B cell (primary cell): Measurements from ENCODE around the gene MEIS2. TPM values are rescaled to one million over a fixed set of nuclear protein-coding genes. Genes with fewer than 3 reads are reported as not detected.

Source experiments
- ATAC-seq: fragments of 200-7000 bp; cut with Tn5 transposase; one replicate; pipeline ENCODE4 v1.10.0; 2021; ENCODE audit warnings: low read depth, mild to moderate bottlenecking, moderate number of reproducible peaks, moderate library complexity
- CTCF ChIA-PET: fragments of 350-600 bp; sonication (Branson Sonifier 250); formaldehyde crosslinking; loops from one replicate; lab custom pipeline; 2021; ENCODE audit warnings: antibody characterized with exemption, inconsistent platforms; lab: Charles Lee
- POLR2A ChIA-PET: fragments of 350-600 bp; sonication (Branson Sonifier 250); formaldehyde crosslinking; loops from one replicate; lab custom pipeline; 2021; ENCODE audit warnings: antibody characterized with exemption; lab: Charles Lee
- DNase-seq: peaks from one replicate; pipeline ENCODE4 v3.0.0; 2013
- H2AFZ ChIP-seq: 2 replicates; pipeline ENCODE4 v1.6.1; 2012; ENCODE audit warnings: mild to moderate bottlenecking, low read depth, low read length; ENCODE audit not compliant: insufficient read depth, poor library complexity, severe bottlenecking
- H3K27ac ChIP-seq, 2 donors: 1 replicate in 1 of 2; 2 replicates in 1 of 2; pipeline ENCODE4 v1.5.1; 2012 to 2013; ENCODE audit warnings: low read length in 2 of 2, mild to moderate bottlenecking in 2 of 2, moderate library complexity in 1 of 2
- H3K27me3 ChIP-seq, 4 experiments: fragments of 200-600 bp in 1 of 4; sonication (generic) in 1 of 4; replicated peaks in 1 of 4; 1 replicate in 2 of 4; 2 replicates in 2 of 4; pipeline versions ENCODE4 v1.6.1 to v1.7.0; 2013 to 2016; ENCODE audit warnings: low read length in 3 of 4, mild to moderate bottlenecking in 2 of 4, mixed read lengths in 1 of 4, moderate library complexity in 1 of 4; ENCODE audit not compliant: insufficient read depth in 4 of 4, control insufficient read depth in 3 of 4; ENCODE audit errors: control extremely low read depth in 1 of 4
- H3K36me3 ChIP-seq, 2 experiments: replicated peaks in 1 of 2; 1 replicate in 1 of 2; 2 replicates in 1 of 2; pipeline versions ENCODE4 v1.6.1 to v1.7.1; 2013; ENCODE audit warnings: low read length in 1 of 2; ENCODE audit not compliant: insufficient read depth in 2 of 2, control insufficient read depth in 1 of 2; ENCODE audit errors: control extremely low read depth in 1 of 2, extremely low read depth in 1 of 2
- H3K4me1 ChIP-seq, 2 donors: fragments of 200-600 bp in 1 of 2; sonication (generic) in 1 of 2; 1 replicate in 1 of 2; 2 replicates in 1 of 2; pipeline versions ENCODE4 v1.5.1 to v1.6.1; 2013 to 2017; ENCODE audit warnings: low read length in 2 of 2; ENCODE audit not compliant: control insufficient read depth in 2 of 2, insufficient read depth in 2 of 2
- H3K4me2 ChIP-seq: replicated peaks from 2 replicates; pipeline ENCODE3; 2012; ENCODE audit warnings: mild to moderate bottlenecking, low read depth, low read length; ENCODE audit not compliant: poor library complexity, severe bottlenecking
- H3K4me3 ChIP-seq, 5 experiments: fragments of 200-600 bp in 1 of 5; sonication (generic) in 1 of 5; 1 replicate in 3 of 5; 2 replicates in 2 of 5; pipeline versions ENCODE4 v1.5.1 to v1.7.0; 2011 to 2016; ENCODE audit warnings: low read length in 4 of 5, mild to moderate bottlenecking in 4 of 5, low read depth in 2 of 5, control low read depth in 1 of 5, moderate library complexity in 1 of 5; ENCODE audit not compliant: insufficient read depth in 1 of 5; ENCODE audit errors: control extremely low read depth in 1 of 5, extremely low read depth in 1 of 5
- H3K79me2 ChIP-seq: fragments of 200-600 bp; sonication (generic); one replicate; pipeline ENCODE4 v1.6.0; 2016; ENCODE audit warnings: low read length; ENCODE audit not compliant: control insufficient read depth, insufficient read depth
- H3K9ac ChIP-seq: fragments of 200-600 bp; sonication (generic); 2 replicates; pipeline ENCODE4 v1.6.1; 2017; ENCODE audit warnings: mild to moderate bottlenecking, low read length, moderate library complexity
- H3K9me3 ChIP-seq, 3 donors: one replicate each; pipeline versions ENCODE4 v1.6.1 to v1.7.1; 2013; ENCODE audit warnings: low read length in 2 of 3; ENCODE audit not compliant: control insufficient read depth in 2 of 3, insufficient read depth in 1 of 3; ENCODE audit errors: control extremely low read depth in 1 of 3
- H4K20me1 ChIP-seq: 2 replicates; pipeline ENCODE4 v1.6.0; 2012; ENCODE audit warnings: mild to moderate bottlenecking, low read length; ENCODE audit not compliant: insufficient read depth, control insufficient read depth, poor library complexity, severe bottlenecking
- H3K27ac Mint-ChIP-seq: one replicate; pipeline ENCODE4 v1.8.0; 2021; ENCODE audit warnings: mixed read lengths
- H3K27me3 Mint-ChIP-seq: one replicate; pipeline ENCODE4 v1.8.0; 2021; ENCODE audit warnings: mixed read lengths
- H3K4me1 Mint-ChIP-seq: one replicate; pipeline ENCODE4 v1.8.0; 2021; ENCODE audit warnings: mixed read lengths
- H3K4me3 Mint-ChIP-seq: one replicate; pipeline ENCODE4 v1.8.0; 2021; ENCODE audit warnings: mixed read lengths
- H3K9me3 Mint-ChIP-seq: one replicate; pipeline ENCODE4 v1.8.0; 2022; ENCODE audit warnings: mixed read lengths; ENCODE audit not compliant: insufficient read depth
- CTCF ChIP-seq: fragments of 200-600 bp; IDR thresholded peaks from one replicate; pipeline ENCODE4 v1.8.0; 2022; ENCODE audit warnings: antibody characterized with exemption, mild to moderate bottlenecking
- EZH2 ChIP-seq: IDR thresholded peaks from 2 replicates; pipeline ENCODE4 v1.6.1; 2012; ENCODE audit warnings: borderline replicate concordance, low read depth, mild to moderate bottlenecking, moderate library complexity, low read length; ENCODE audit not compliant: insufficient read depth, poor library complexity, severe bottlenecking
- WGBS: methylation state at CpG from one replicate; pipeline ENCODE4 v1.1.5; 2013; ENCODE audit warnings: missing lambda C conversion rate; ENCODE audit not compliant: insufficient coverage; 5-methylcytosine and 5-hydroxymethylcytosine counted together
- intact Hi-C: fragments of 100-400 bp; cut with micrococcal nuclease; formaldehyde crosslinking; loops from one replicate; pipeline ENCODE4 v1.10.0; 2022
- polyA plus RNA-seq: library from polyadenylated mRNA; depleted of rRNA; stranded (reverse); fragments of >200 nt; gene quantifications from 2 replicates; pipeline ENCODE4 v1.2.3, GENCODE V29; 2012
- total RNA-seq, 2 donors: library from RNA; stranded (reverse); fragments of 120-200 nt in 1 of 2; gene quantifications; 1 replicate in 1 of 2; 2 replicates in 1 of 2; pipeline versions ENCODE4 v1.2.3 to v1.2.4, GENCODE V29; 2013 to 2022

The MEIS2 gene
- total and polyA plus RNA-seq, 2 donors (not counting 1 experiment from before 2014, with no cell fraction given) = 0.22 TPM; not detected in 1

GRCh38 chr15:37088436-37088835, 11.9 kb downstream of the MEIS2 start:
- POLR2A ChIA-PET = no interaction called here
- no CpG with 5 or more reads among the region's 2 CpGs for WGBS
- Histone ChIP-seq H3K27ac (no peak overlapping the region), H3K4me2 (no peak overlapping the region), H3K79me2 (no peaks in the 10 kb centered on the region), H3K4me3 (no peak overlapping the region), H4K20me1 (no peaks in the 10 kb centered on the region), H2AFZ (no peak overlapping the region), H3K9me3 (no peaks in the 10 kb centered on the region), H3K36me3 (no peaks in the 10 kb centered on the region), H3K4me1 (no peaks in the 10 kb centered on the region), H3K9ac (no peak overlapping the region), H3K27me3 (peaks cover 0 to 8% (median 5%) of the 10 kb centered on the region in 4 experiments)
- CTCF ChIA-PET = no interaction called here
- Mint-ChIP-seq H3K4me1 (peaks cover 2% of the 10 kb centered on the region), H3K27me3 (peaks cover 26% of the 10 kb centered on the region), H3K27ac (no peak overlapping the region), H3K9me3 (no peaks in the 10 kb centered on the region), H3K4me3 (no peak overlapping the region)
- TF ChIP-seq CTCF = no peak
- no peak for TF ChIP-seq EZH2
- intact Hi-C loops = no loop called here
- no peak for ATAC-seq
- DNase-seq = no peak

GRCh38 chr15:37087131-37087588, 13.2 kb downstream of the MEIS2 start:
- ChIA-PET CTCF (no interaction called here), POLR2A (no interaction called here)
- DNase-seq = no peak
- no peak overlapping the region for H3K27ac Mint-ChIP-seq
- no peaks in the 10 kb centered on the region for H3K36me3 ChIP-seq
- H3K79me2 ChIP-seq = no peaks in the 10 kb centered on the region
- no peaks in the 10 kb centered on the region for H3K9me3 Mint-ChIP-seq
- TF ChIP-seq CTCF (no peak), EZH2 (no peak)
- peaks cover 0 to 8% (median 0%) of the 10 kb centered on the region in 4 experiments for H3K27me3 ChIP-seq
- no peak overlapping the region for H3K27ac ChIP-seq
- no peak for ATAC-seq
- H3K4me3 Mint-ChIP-seq = no peak overlapping the region
- peaks cover 2% of the 10 kb centered on the region for H3K4me1 Mint-ChIP-seq
- H3K9me3 ChIP-seq = no peaks in the 10 kb centered on the region
- 78% methylated on average over 1 of the region's 4 CpGs for WGBS
- intact Hi-C loops = no loop called here
- no peak overlapping the region for H3K4me2 ChIP-seq
- H4K20me1 ChIP-seq = no peaks in the 10 kb centered on the region
- H3K27me3 Mint-ChIP-seq = peaks cover 13% of the 10 kb centered on the region
- no peaks in the 10 kb centered on the region for H3K4me1 ChIP-seq
- H2AFZ ChIP-seq = no peak overlapping the region
- no peak overlapping the region for H3K4me3 ChIP-seq
- H3K9ac ChIP-seq = no peak overlapping the region
